Neutrophil (primary cell): Measurements from ENCODE around the gene NAE1.

ENCODE experiments used
- H3K27ac ChIP-seq: fragments of 200-600 bp; sonication (generic); 2 replicates; pipeline ENCODE4 v1.5.1; 2016; ENCODE audit warnings: mild to moderate bottlenecking, moderate library complexity
- H3K27me3 ChIP-seq: fragments of 200-600 bp; sonication (generic); 2 replicates; pipeline ENCODE4 v1.6.0; 2016; ENCODE audit warnings: mild to moderate bottlenecking
- H3K36me3 ChIP-seq: fragments of 200-600 bp; sonication (generic); 2 replicates; pipeline ENCODE4 v1.5.1; 2017
- H3K4me1 ChIP-seq, 2 experiments: fragments of 200-600 bp in 1 of 2; sonication (generic) in 1 of 2; 1 replicate in 1 of 2; 2 replicates in 1 of 2; pipeline versions ENCODE4 v1.5.1 to v1.6.1; 2013 to 2016; ENCODE audit warnings: low read depth in 1 of 2, low read length in 1 of 2, mild to moderate bottlenecking in 1 of 2, moderate library complexity in 1 of 2; ENCODE audit not compliant: control insufficient read depth in 1 of 2, insufficient read depth in 1 of 2
- H3K4me3 ChIP-seq, 2 experiments: fragments of 200-600 bp in 1 of 2; sonication (generic) in 1 of 2; 1 replicate in 1 of 2; 2 replicates in 1 of 2; pipeline ENCODE4 v1.5.1; 2013 to 2016; ENCODE audit warnings: low read depth in 1 of 2, low read length in 1 of 2, mild to moderate bottlenecking in 1 of 2, moderate library complexity in 1 of 2
- H3K9me3 ChIP-seq: fragments of 200-600 bp; sonication (generic); 2 replicates; pipeline ENCODE4 v1.5.1; 2016
- CTCF ChIP-seq: fragments of 200-600 bp; sonication (generic); IDR thresholded peaks from 2 replicates; pipeline ENCODE4 v1.5.1; 2016; ENCODE audit warnings: antibody characterized with exemption

The NAE1 gene

GRCh38 chr16:66824006-66824405, 6.8 kb downstream of the NAE1 start:
- TF ChIP-seq CTCF = no peak
- Histone ChIP-seq H3K27me3 (no peaks in the 10 kb centered on the region), H3K4me3 (no peak overlapping the region), H3K27ac (no peak overlapping the region), H3K9me3 (no peaks in the 10 kb centered on the region), H3K4me1 (peaks cover 0 to under 1% of the 10 kb centered on the region in 2 experiments), H3K36me3 (peaks cover 41% of the 10 kb centered on the region)

- no peaks in the 10 kb centered on the region for H3K27me3 ChIP-seq
- no peaks in the 10 kb centered on the region for H3K9me3 ChIP-seq
- peaks cover 63% of the 10 kb centered on the region for H3K36me3 ChIP-seq
- TF ChIP-seq CTCF = no peak
- H3K27ac ChIP-seq = no peak overlapping the region
- no peak overlapping the region for H3K4me3 ChIP-seq
- no peaks in the 10 kb centered on the region for H3K4me1 ChIP-seq
These were observed 16.0 kb downstream of the NAE1 start for GRCh38 chr16:66814734-66815133.

- peaks cover 63% of the 10 kb centered on the region for H3K36me3 ChIP-seq
- no peaks in the 10 kb centered on the region for H3K4me1 ChIP-seq
- no peak for TF ChIP-seq CTCF
- no peak overlapping the region for H3K4me3 ChIP-seq
- no peak overlapping the region for H3K27ac ChIP-seq
- no peaks in the 10 kb centered on the region for H3K9me3 ChIP-seq
- H3K27me3 ChIP-seq = no peaks in the 10 kb centered on the region
These were observed 19.7 kb downstream of the NAE1 start for GRCh38 chr16:66811043-66811442.

- Histone ChIP-seq H3K4me3 (no peak overlapping the region), H3K9me3 (no peaks in the 10 kb centered on the region), H3K4me1 (no peaks in the 10 kb centered on the region), H3K27me3 (no peaks in the 10 kb centered on the region), H3K27ac (no peak overlapping the region), H3K36me3 (peaks cover 63% of the 10 kb centered on the region)
- TF ChIP-seq CTCF = no peak
These were observed 20.4 kb downstream of the NAE1 start for GRCh38 chr16:66810391-66810790.

- peaks cover 70% of the 10 kb centered on the region for H3K36me3 ChIP-seq
- H3K27me3 ChIP-seq = no peaks in the 10 kb centered on the region
- no peaks in the 10 kb centered on the region for H3K9me3 ChIP-seq
- H3K27ac ChIP-seq = no peak overlapping the region
- no peaks in the 10 kb centered on the region for H3K4me1 ChIP-seq
- H3K4me3 ChIP-seq = no peak overlapping the region
- TF ChIP-seq CTCF = no peak
These were observed 21.0 kb downstream of the NAE1 start for GRCh38 chr16:66809765-66810164.

DNA sequence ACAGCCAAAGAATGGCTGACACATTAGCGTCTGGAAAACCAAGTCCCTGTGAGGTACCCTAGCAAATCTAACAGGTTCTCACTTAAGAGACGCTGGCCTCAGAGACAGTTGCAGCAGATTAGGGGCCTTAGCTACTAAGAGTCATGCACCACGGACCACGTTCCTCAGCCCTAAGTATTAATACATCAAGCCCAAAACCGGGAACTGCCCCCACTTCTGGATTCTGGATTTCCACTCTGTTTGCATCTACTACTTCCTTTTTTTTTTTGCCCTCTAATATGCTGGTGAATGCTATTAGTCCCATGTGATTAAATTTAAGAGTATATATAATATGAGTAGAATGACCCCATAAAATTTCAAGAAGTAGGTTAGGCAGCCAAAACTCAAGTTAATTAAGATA, 28.6 kb downstream of the NAE1 start:
- TF ChIP-seq CTCF = no peak
- no peaks in the 10 kb centered on the region for H3K27me3 ChIP-seq
- H3K27ac ChIP-seq = no peak overlapping the region
- H3K4me3 ChIP-seq = no peak overlapping the region
- H3K4me1 ChIP-seq = no peaks in the 10 kb centered on the region
- H3K36me3 ChIP-seq = peaks cover 42% of the 10 kb centered on the region
- no peaks in the 10 kb centered on the region for H3K9me3 ChIP-seq
